Panc1 (cell line): Measurements from ENCODE around the gene FAM120B.

Source experiments
- POLR2AphosphoS5 ChIP-seq: IDR thresholded peaks from 2 replicates; pipeline ENCODE4 v1.6.1; 2012; ENCODE audit warnings: mild to moderate bottlenecking, low read depth, low read length, moderate library complexity
- SIN3A ChIP-seq: IDR thresholded peaks from 2 replicates; pipeline ENCODE4 v1.6.1; 2012; ENCODE audit warnings: low read depth, mild to moderate bottlenecking, low read length, moderate library complexity, borderline replicate concordance; ENCODE audit not compliant: insufficient read depth
- TCF7L2 ChIP-seq: IDR thresholded peaks from 2 replicates; pipeline ENCODE4 v1.6.1; 2011; ENCODE audit warnings: mild to moderate bottlenecking, low read depth, low read length, inconsistent platforms
- TF ChIP-seq, protein P1 (sequence below): fragments of 450-650 bp; IDR thresholded peaks from 2 replicates; pipeline ENCODE4 v1.5.1; 2017; ENCODE audit warnings: mild to moderate bottlenecking
- TF ChIP-seq, protein P2 (sequence below), 2 experiments: IDR thresholded peaks; 2 replicates each; pipeline ENCODE4 v1.6.1; 2011 to 2012; ENCODE audit warnings: low read depth in 2 of 2, control low read depth in 1 of 2, low read length in 1 of 2, mild to moderate bottlenecking in 1 of 2, moderate library complexity in 1 of 2; ENCODE audit not compliant: insufficient read depth in 1 of 2

DNA sequence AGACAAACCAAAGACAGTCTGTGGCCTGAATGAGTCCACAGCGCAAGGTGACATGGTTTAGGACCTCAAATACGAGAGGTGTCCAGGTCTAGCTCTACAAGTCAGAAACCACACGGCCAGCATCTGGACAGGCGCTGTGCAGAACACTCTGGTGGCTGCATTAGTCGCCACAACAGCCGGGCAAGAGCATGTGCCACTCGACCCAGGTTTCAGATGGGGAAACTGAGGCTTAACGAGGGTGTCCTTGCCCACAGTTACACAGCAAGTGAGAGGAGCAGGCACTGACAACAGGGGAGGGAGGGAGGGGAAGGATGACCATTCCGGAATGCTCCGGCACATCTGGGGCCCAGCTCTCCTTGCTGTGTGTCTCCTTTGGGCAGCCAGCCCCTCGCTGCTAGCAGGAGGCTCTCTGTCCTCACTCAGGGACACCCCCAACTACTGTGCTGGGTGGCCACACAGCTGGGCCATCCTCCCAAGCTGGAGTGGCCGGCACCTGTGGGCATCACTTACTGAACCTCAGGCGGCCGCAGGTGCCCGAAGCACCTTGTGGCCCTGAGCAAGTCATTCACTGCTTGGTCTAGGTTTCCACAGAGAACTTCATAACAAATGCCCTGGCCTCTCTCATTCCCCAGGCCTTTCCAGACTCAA, 22.3 kb upstream of the FAM120B start:
- TF ChIP-seq, protein P1, sequence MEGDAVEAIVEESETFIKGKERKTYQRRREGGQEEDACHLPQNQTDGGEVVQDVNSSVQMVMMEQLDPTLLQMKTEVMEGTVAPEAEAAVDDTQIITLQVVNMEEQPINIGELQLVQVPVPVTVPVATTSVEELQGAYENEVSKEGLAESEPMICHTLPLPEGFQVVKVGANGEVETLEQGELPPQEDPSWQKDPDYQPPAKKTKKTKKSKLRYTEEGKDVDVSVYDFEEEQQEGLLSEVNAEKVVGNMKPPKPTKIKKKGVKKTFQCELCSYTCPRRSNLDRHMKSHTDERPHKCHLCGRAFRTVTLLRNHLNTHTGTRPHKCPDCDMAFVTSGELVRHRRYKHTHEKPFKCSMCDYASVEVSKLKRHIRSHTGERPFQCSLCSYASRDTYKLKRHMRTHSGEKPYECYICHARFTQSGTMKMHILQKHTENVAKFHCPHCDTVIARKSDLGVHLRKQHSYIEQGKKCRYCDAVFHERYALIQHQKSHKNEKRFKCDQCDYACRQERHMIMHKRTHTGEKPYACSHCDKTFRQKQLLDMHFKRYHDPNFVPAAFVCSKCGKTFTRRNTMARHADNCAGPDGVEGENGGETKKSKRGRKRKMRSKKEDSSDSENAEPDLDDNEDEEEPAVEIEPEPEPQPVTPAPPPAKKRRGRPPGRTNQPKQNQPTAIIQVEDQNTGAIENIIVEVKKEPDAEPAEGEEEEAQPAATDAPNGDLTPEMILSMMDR = no peak
- TF ChIP-seq, protein P2, sequence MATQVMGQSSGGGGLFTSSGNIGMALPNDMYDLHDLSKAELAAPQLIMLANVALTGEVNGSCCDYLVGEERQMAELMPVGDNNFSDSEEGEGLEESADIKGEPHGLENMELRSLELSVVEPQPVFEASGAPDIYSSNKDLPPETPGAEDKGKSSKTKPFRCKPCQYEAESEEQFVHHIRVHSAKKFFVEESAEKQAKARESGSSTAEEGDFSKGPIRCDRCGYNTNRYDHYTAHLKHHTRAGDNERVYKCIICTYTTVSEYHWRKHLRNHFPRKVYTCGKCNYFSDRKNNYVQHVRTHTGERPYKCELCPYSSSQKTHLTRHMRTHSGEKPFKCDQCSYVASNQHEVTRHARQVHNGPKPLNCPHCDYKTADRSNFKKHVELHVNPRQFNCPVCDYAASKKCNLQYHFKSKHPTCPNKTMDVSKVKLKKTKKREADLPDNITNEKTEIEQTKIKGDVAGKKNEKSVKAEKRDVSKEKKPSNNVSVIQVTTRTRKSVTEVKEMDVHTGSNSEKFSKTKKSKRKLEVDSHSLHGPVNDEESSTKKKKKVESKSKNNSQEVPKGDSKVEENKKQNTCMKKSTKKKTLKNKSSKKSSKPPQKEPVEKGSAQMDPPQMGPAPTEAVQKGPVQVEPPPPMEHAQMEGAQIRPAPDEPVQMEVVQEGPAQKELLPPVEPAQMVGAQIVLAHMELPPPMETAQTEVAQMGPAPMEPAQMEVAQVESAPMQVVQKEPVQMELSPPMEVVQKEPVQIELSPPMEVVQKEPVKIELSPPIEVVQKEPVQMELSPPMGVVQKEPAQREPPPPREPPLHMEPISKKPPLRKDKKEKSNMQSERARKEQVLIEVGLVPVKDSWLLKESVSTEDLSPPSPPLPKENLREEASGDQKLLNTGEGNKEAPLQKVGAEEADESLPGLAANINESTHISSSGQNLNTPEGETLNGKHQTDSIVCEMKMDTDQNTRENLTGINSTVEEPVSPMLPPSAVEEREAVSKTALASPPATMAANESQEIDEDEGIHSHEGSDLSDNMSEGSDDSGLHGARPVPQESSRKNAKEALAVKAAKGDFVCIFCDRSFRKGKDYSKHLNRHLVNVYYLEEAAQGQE (IDR thresholded peaks at IDR 0.05; ENCODE audit: insufficient read depth in 1 of 2, low read depth in 2 of 2, low read length in 1 of 2) = no peak
- TF ChIP-seq POLR2AphosphoS5 (no peak), SIN3A (no peak), TCF7L2 (no peak)
